Glomerular endothelial cell (primary cell): ENCODE results near the gene TFB1M. TPM values are rescaled to one million over a fixed set of nuclear protein-coding genes. Genes with fewer than 3 reads are reported as not detected.

Source experiments
- DNase-seq: peaks from one replicate; pipeline ENCODE4 v3.0.0-alpha.2; 2011; ENCODE audit warnings: low read depth, low spot score; ENCODE audit errors: extremely low read depth
- total RNA-seq: library from RNA; depleted of rRNA; stranded (reverse); fragments of >200 nt; gene quantifications from 2 replicates; pipeline ENCODE4 v1.2.3, GENCODE V29; 2015

TFB1M gene
- total RNA-seq, 1 donor from 2014 or later: 17.9 TPM

- no peak for DNase-seq
These were observed 100.5 kb downstream of the TFB1M start for GRCh38 chr6:155213611-155214372.

- DNase-seq: no peak
These were observed 101.5 kb downstream of the TFB1M start for GRCh38 chr6:155212616-155213380.

GRCh38 chr6:155212106-155212505 lies 102.2 kb downstream of the TFB1M start:
- no peak for DNase-seq

GRCh38 chr6:155207223-155207622 lies 107.1 kb downstream of the TFB1M start:
- no peak for DNase-seq

Other genes starting within 250 kb of the TFB1M start
- not detected in 2 replicates for gene CLDN20, start 50.5 kb downstream of the TFB1M start, total RNA-seq
- gene NOX3, start 141.4 kb upstream of the TFB1M start, total RNA-seq: not detected in 2 replicates